Esophagus squamous epithelium (tissue), 4 donors: ENCODE measurements around the gene ZNF33A.

ENCODE experiments used
- POLR2A ChIP-seq, 4 donors: fragments of 450-650 bp; IDR thresholded peaks; one replicate each; pipeline ENCODE4 v1.6.1; 2017; ENCODE audit warnings: antibody characterized with exemption in 4 of 4, mild to moderate bottlenecking in 4 of 4, moderate library complexity in 3 of 4
- TF ChIP-seq, protein P1 (sequence below), 6 experiments: fragments of 450-650 bp in 4 of 6; fragments of 200-600 bp in 2 of 6; sonication (generic) in 2 of 6; IDR thresholded peaks; one replicate each; pipeline ENCODE4 v1.5.1; 2016 to 2019; ENCODE audit warnings: antibody characterized with exemption in 6 of 6, mild to moderate bottlenecking in 4 of 6, moderate library complexity in 4 of 6

DNA sequence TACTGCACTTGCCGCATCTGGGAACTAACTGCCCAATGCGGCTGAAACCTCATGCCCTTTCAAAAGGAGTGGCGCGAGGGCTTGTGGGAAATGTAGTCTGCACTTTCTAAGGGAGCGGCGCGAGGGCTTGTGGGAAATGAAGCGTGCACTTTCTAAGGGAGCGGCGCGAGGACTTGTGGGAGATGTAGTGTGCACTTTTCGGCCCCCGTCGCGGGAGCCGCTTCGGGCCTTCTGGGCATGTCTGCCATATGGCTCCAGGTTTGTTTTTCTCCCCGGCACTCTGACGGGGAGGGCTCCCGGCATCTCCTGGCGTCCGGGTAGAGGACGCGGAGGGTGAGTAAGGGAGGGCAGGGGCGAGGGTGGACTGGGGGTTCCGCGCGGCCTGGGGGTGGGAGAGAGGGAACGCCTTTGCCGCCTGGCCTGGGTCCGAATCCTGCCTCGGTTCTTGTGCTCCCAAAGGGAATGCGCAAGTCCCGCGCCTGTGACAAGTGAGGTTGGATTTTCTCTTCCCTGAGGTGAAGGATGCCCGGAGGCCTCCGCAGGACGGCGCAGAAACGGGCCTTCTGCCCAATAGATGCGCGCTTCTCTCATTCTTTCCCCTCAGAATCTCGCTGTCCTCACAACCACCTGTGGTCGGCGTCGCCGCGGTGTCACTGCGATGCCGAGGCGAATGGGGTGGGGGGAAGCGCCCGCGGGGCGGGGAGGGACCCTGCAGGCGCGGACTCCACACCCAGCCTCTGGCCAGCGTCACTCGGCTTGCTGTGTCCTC lies 83.9 kb downstream of the ZNF33A start, which contains the start of gene ZNF37A:
- peak in 2 of 4 donors; percentile 25 to 54 for TF ChIP-seq POLR2A (IDR thresholded peaks at IDR 0.05)
- TF ChIP-seq, protein P1, sequence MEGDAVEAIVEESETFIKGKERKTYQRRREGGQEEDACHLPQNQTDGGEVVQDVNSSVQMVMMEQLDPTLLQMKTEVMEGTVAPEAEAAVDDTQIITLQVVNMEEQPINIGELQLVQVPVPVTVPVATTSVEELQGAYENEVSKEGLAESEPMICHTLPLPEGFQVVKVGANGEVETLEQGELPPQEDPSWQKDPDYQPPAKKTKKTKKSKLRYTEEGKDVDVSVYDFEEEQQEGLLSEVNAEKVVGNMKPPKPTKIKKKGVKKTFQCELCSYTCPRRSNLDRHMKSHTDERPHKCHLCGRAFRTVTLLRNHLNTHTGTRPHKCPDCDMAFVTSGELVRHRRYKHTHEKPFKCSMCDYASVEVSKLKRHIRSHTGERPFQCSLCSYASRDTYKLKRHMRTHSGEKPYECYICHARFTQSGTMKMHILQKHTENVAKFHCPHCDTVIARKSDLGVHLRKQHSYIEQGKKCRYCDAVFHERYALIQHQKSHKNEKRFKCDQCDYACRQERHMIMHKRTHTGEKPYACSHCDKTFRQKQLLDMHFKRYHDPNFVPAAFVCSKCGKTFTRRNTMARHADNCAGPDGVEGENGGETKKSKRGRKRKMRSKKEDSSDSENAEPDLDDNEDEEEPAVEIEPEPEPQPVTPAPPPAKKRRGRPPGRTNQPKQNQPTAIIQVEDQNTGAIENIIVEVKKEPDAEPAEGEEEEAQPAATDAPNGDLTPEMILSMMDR (IDR thresholded peaks at IDR 0.05) = peak in 1 of 6 experiments; percentile 6
